DMS153 (cell line): ENCODE data around the gene TANC1.

Experiments used
- DNase-seq: peaks from one replicate; lab custom pipeline; 2025; lab: John Stamatoyannopoulos, UW

Gene TANC1

DNA sequence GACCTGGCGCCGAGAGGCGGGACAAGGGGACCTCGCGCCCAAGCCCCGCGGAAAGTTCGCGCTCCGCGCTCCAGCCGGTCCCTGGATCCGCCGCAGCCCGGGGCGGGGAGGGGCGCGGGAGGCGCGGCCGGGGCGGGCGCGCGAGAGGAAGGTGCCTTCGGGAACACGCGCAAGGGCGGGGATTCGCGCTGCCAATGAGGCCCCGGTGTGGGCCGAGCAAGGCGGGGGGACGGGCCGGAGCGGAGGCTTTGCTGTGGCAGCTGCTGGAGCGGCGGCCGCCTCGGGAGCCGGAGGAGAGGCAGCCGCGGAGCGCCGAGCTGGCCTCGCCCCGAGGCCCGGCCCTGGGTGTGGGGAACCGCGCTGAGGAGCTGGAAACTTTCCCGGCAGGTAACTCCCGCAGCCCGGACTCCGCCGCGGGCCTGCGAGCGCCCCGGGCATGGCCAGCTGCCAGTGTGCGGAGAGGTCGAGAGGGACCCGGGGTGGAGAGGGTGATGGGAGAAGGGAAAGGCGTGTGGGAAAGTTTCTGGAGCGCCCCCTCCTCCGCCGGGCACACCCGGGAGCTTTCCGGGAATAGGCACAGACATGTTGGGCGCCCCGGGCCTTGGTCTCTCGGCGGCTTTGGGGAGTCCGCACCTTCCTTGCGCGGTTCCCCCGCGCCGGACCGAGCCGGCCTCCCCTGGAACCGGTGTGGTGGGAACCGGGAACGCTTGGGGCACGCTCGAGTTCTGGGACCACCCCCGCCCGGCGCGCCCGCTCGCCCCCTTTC lies at the start of gene TANC1:
TSS of gene TANC1 (plus strand) at position 245 of the 766 bp plus-strand sequence. CDS start 97,271 bp downstream, outside the sequence.
- DNase-seq: peak; percentile 86

DNA sequence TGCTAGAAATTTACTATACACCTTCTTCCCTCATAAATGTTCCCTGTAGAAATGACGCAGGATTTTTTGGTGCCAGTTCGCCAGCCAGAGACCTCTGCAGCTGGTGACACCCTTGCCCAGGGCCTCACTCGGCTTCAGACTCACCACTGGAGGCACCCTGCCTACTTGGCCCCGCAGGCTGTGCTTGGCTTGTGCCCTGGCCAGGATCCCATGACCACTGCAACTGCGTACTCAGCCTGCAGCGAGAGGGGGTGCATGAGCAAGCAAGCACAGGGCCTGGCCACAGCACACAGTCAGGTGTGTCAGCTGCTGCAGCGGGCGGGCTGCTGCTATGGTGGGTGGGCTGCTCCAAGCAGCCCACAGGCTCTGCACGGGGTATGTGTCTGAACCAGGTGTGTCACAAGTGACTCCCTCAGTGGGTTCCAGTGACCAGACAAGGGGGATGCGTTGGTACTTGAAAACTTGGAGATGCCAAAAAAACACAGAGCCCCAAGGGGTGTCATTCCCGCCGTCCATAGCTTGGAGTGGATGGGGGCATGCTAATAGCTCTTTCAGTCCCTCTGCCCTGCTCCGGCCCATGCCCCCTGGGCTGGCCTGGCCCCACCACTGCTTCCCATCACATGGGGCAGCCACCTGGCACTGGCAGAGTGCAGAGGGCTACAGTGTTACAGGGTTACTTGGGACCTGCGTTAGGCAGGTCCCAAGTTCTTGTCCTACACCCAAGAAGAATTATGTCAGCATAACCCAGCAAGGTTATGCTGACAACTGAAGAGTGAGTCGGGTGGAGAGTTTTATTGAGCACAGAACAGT lies 46.6 kb upstream of the TANC1 start:
- DNase-seq: no peak

GRCh38 chr2:158922601-158923000 lies 45.8 kb upstream of the TANC1 start:
- DNase-seq: no peak

DNA sequence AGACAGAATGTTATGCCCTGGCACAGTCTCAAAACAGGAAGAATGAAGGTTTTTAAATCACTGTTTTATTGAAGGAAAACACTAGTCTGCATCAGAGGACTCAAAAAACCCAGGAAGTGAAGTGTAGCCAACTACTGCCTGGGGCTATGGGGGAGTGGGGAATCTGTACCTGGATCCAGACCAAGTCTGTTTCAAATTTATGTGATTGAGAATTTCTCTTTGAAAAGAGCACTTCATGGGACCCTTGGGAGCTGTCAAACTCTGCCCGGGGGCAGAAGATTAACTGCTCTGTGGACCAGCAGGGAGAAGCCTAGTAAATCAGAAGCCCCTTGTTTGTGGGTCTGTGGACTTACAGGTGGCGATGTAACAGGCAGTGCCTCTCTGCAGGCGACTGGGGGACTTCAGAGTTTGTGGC lies 45.3 kb upstream of the TANC1 start:
- DNase-seq: peak; percentile 2

- no peak for DNase-seq
These were observed 44.8 kb upstream of the TANC1 start for GRCh38 chr2:158923641-158924040.

DNA sequence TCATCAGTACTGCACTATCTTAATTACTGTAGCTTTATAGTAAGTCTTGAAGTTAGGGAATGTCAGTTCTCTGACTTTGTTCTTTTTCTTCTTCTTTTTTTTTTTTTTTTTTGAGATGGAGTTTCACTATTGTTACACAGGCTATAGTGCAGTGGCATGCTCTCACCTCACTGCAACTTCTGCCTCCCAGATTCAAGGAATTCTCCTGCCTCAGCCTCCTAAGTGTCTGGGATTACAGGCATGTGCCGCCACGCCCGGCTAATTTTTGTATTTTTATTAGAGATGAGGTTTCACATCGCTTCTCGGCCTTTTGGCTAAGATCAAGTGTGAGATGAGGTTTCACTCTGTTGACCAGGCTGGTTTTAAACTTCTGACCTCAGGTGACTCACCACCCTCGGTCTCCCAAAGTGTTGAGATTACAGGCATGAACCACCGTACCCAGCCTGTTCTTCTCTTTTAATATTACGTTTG lies 41.9 kb upstream of the TANC1 start:
- no peak for DNase-seq

DNA sequence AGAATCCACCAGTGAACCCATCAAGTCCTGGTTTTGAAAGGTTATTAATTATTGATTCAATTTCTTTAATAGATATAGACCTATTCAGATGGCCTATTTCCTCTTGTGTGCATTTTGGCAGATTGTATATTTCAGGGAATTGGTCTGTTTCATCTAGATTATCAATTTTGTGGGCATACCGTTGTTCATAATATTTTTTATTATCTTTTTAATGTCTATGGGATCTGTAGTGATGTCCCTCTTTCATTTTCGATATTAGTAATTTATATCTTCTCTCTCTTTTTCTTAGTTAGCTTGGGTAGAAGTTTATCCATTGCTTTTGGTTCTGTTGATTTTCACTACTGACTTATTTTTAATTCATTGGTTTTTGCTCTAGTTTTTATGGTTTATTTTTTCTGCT lies 39.9 kb upstream of the TANC1 start:
- DNase-seq: no peak

DNA sequence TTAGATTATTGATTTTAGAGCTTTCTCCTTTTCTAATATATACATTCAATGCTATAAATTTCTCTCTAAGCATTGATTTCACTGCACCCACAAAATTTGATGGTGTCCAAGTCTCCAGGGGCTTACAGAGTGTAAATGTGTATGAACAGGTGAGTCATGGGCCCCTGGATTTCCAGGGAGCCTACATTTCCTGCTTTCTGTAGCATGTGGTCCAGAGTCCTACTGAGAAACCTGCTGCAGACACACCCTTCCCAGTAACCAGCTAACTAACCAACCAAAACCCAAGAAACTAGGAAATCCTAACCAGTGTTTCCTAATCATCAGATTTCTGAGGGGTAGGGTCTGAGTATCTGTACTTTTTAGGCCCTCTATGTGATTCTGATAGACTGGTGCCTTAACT lies 39.5 kb upstream of the TANC1 start:
- DNase-seq: no peak

- no peak for DNase-seq
These were observed 36.9 kb upstream of the TANC1 start for GRCh38 chr2:158931572-158931971.

DNA sequence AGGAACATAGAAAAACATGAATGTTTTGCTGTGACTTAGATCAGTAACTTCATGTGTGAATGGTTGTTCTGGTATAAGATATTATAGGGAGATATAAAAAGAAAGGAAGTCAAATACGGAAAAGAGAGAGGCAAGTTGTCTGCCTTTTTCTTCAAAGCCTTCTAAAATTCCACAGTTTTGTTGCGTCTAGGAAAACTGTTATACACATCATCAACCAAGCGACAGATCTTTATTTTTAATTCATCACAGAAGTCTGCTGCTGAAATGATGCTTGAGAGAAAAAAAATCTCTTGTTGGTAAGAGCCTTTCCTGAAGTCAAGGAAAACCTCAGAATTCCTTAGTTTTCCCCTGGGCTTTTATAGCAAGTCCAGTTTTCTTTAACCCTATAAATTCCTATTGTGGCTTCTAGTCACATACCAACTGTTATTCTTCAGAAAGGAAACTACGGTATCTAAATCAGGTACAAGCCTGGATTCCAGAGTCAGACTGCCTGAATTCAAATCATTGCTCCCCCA lies 36.3 kb upstream of the TANC1 start:
- no peak for DNase-seq

- DNase-seq: no peak
These were observed 34.3 kb upstream of the TANC1 start for GRCh38 chr2:158934170-158934569.

DNA sequence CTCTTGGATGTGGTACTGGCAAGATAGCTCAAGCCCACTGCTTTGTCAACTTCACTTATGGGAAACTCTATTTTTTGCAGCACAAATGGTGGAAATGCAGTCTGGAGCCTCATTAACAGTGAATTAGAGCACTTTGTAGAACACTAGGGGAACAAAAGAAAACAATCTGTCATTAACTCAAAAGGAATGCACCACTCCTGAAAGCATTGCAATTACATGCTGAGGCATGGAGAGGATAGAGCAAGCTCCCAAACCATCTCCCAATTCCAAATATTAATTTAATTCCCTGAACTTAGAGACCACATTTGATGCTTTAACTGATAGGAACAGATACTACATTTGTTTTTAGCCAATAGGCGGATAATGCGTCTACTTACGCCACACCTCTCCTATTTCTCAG lies 32.8 kb upstream of the TANC1 start:
- no peak for DNase-seq

GRCh38 chr2:158936978-158937377 lies 31.5 kb upstream of the TANC1 start:
- peak; percentile 20 for DNase-seq

DNA sequence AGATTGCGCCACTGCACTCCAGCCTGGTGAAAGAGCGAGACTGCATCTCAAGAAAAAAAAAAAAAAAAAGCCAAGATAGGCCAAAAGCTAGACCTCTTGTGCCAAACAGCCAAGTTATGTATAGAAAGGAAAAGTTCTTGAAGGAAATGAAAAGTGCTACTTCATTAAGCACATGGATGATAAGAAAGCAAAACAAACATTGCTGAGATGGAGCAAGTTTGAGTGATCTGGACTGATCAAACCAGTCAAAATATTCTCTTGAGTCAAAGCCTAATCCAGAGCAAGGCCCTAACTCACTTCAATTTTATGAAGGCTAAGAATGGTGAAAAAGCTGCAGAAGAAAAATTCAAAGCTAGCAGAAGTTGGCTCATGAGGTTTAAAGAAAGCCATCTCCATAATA lies 28.1 kb upstream of the TANC1 start:
- DNase-seq: no peak

DNA sequence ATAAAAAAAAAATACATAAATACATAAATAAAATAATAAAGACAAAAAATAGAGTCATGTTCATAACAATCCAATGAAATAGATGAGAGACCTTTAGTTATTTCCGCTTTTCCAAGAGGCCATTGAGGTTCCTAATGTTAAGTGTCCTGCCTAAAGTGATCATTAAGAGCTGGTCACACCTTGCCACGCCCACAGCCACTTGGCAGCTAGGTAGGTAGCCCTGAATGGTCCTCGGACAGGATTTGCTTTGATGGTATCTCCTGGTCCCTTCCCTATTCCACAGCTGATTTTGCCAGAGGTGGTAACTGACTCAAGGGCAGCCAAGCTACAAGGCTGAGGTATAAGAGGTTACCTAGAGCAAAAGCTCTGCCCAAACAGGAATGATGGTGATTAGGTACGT lies 24.5 kb upstream of the TANC1 start:
- DNase-seq: no peak

GRCh38 chr2:158948964-158949699 lies 19.3 kb upstream of the TANC1 start:
- DNase-seq: no peak

GRCh38 chr2:158953454-158953853 lies 15.0 kb upstream of the TANC1 start:
- no peak for DNase-seq

- DNase-seq: peak; percentile 83
These were observed 14.3 kb upstream of the TANC1 start for GRCh38 chr2:158953926-158954763.

- DNase-seq: no peak
These were observed 12.5 kb upstream of the TANC1 start for GRCh38 chr2:158955842-158956365.

DNA sequence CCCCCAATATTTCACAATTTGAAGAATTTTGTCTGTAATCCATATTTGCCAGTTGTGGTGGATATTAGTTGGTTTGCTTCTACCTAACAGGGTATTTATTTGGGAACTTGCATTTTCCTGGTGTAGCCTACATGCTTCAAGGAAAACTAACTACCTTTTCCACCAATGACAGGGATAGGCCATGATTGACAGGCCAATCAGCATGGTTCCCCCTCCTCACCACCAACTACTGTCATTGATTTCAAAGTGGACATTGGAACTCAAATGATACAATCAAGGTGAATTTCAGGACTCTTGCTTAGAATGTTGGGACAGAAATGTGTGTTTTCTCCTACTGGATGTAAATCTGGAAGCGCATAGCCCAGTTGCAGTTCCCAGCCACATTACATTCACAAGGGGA lies 10.1 kb upstream of the TANC1 start:
- DNase-seq: no peak

DNA sequence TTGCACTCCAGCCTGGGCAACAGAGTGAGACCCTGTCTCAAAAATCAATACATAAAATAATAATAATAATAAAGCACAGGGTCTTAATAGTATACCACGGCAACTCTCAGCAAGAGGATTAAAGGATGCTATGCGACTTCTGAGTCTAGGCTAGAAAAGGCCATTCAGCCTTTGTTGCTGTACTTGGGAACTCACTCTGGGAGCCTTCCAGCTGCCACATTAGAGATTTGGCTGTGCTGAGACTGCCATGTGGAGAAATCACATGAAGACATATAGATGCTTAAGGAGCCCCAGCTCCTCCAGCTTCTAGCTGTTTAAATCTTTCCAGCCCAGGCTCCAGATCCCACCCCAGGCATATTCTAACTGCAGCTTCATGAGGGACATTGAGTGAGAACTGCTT lies 8.2 kb upstream of the TANC1 start:
- DNase-seq: no peak
